ENCODE results near the gene ZCCHC24.
"Not testable (repeated sequence)": the region's sequence is repeated elsewhere in the genome, so short reads cannot be mapped to it uniquely, and the experiment has no call there.

Gene ZCCHC24

GRCh38 chr10:79345241-79346011, 100.0 kb downstream of the ZCCHC24 start:
- DNase-seq (ENCODE audit: low read depth) = no peak

GRCh38 chr10:79344502-79345195, 100.8 kb downstream of the ZCCHC24 start:
- no peak for DNase-seq (ENCODE audit: low read depth)

- no peak for DNase-seq (ENCODE audit: low read depth)
Observed at GRCh38 chr10:79342811-79343561, 102.4 kb downstream of the ZCCHC24 start.

- no peak for DNase-seq (ENCODE audit: low read depth)
Observed at GRCh38 chr10:79342295-79342761, 103.1 kb downstream of the ZCCHC24 start.

GRCh38 chr10:79340646-79341244, 104.7 kb downstream of the ZCCHC24 start:
- DNase-seq (ENCODE audit: low read depth) = no peak

- DNase-seq (ENCODE audit: low read depth) = no peak
Observed at GRCh38 chr10:79339266-79339665, 106.2 kb downstream of the ZCCHC24 start.

GRCh38 chr10:79337783-79338469, 107.5 kb downstream of the ZCCHC24 start:
- DNase-seq (ENCODE audit: low read depth) = not testable (repeated sequence)

GRCh38 chr10:79336739-79337138, 108.7 kb downstream of the ZCCHC24 start:
- no peak for DNase-seq (ENCODE audit: low read depth)

GRCh38 chr10:79336276-79336675, 109.1 kb downstream of the ZCCHC24 start:
- DNase-seq (ENCODE audit: low read depth) = no peak

GRCh38 chr10:79335470-79336235, 109.8 kb downstream of the ZCCHC24 start:
- DNase-seq (ENCODE audit: low read depth) = no peak

GRCh38 chr10:79335094-79335469, 110.3 kb downstream of the ZCCHC24 start:
- no peak for DNase-seq (ENCODE audit: low read depth)

GRCh38 chr10:79334573-79334972, 110.9 kb downstream of the ZCCHC24 start:
- no peak for DNase-seq (ENCODE audit: low read depth)

GRCh38 chr10:79333513-79333912, 111.9 kb downstream of the ZCCHC24 start:
- no peak for DNase-seq (ENCODE audit: low read depth)

GRCh38 chr10:79332610-79333315, 112.7 kb downstream of the ZCCHC24 start:
- DNase-seq (ENCODE audit: low read depth) = not testable (repeated sequence)

Measured in CMK (cell line).